Stimulated activated CD8-positive, alpha-beta memory T cell treated with anti-CD3 and anti-CD28 coated beads, Interleukin-15, amount 100 ng/mL, for 1 hour (primary cell): ENCODE data around the gene OTUD3.
"Not testable (repeated sequence)": the region's sequence is repeated elsewhere in the genome, so short reads cannot be mapped to it uniquely, and the experiment has no call there.

Source experiments
- DNase-seq: peaks from one replicate; pipeline ENCODE4 v3.0.0-alpha.2; 2020; ENCODE audit warnings: low read depth

Gene OTUD3

GRCh38 chr1:19918057-19918456 is 35.9 kb downstream of the OTUD3 start:
- DNase-seq, result peak; percentile 75

GRCh38 chr1:19920132-19920710 is 38.0 kb downstream of the OTUD3 start:
- no peak for DNase-seq

DNA sequence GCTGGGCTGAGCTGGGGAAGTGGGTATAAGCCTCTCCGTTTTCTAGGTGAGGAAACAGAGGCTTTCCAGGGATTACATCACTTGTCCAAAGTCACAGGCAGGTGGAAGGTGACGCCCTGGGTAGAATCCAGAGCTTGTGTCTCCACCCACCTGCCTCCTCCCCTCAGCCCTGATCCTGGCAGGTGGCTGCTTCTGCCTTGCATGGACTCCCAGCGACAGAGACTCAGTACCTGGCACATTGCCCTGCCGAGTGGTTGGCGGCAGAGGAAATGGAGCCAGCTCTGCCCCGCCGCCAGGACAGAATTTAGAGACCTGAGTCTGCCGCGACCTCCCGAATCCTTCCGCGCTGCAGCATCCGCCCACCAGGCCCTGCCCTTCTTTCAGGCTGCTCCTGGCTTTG is 39.1 kb downstream of the OTUD3 start:
- no peak for DNase-seq

DNA sequence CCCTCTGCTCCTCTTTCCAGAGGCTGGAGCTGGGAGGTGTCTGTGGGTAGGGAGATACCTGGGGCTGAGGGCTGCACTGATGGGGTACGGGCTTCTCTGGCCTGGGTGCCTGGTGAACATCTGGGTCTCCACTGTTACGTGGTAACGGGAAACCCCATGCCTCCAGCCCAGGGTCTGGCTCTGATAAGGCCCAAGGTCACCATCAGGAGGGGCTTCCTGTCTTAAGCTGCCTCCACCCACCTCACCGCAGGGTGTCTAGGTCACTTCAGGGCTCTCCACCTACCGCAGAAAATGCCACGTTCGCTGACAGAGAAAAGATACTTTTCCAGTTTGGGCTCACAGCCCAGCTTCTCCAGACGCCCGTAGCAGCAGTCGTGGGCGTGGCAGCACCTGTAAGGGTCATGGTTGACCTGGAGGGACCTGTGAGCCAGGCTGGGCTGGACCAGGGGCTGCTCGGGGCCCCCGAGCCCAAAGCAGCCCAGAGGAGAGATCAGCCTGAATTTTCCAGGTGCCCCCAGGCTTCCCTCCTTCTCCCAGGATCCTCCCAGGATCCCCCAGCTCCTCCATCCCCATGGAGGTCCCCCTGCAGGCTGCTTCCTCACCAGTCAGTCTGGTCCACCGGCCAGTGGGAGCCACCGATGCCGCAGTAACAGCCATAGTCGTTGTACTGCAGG is 40.0 kb downstream of the OTUD3 start:
- no peak for DNase-seq

GRCh38 chr1:19923137-19923952 is 41.1 kb downstream of the OTUD3 start, which contains the start of gene PLA2G2E:
TSS of gene PLA2G2E (minus strand) at chr1:19923617. CDS start at chr1:19923559, 58 bp downstream.
- no peak for DNase-seq

DNA sequence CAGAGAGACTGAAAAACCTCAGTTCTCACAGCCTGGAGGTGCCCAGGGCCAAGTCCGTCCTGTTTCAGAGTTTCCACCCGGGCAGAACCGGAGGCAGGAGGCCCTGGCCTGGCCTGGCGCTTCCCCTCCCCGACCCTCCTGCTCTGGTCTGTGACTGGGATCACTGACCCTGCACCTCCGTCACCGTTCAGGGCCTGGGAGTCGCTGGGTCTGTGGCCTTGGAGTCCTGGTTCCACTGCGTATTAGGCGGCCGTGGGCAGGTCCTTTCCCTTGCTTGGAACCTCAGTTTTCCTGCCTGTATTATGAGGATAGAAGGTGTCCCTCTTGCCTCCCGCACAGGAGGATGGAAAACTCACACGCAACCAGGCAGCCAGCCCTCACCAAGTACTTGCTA is 41.8 kb downstream of the OTUD3 start:
- no peak for DNase-seq

GRCh38 chr1:19925342-19926070 is 43.3 kb downstream of the OTUD3 start:
- no peak for DNase-seq

DNA sequence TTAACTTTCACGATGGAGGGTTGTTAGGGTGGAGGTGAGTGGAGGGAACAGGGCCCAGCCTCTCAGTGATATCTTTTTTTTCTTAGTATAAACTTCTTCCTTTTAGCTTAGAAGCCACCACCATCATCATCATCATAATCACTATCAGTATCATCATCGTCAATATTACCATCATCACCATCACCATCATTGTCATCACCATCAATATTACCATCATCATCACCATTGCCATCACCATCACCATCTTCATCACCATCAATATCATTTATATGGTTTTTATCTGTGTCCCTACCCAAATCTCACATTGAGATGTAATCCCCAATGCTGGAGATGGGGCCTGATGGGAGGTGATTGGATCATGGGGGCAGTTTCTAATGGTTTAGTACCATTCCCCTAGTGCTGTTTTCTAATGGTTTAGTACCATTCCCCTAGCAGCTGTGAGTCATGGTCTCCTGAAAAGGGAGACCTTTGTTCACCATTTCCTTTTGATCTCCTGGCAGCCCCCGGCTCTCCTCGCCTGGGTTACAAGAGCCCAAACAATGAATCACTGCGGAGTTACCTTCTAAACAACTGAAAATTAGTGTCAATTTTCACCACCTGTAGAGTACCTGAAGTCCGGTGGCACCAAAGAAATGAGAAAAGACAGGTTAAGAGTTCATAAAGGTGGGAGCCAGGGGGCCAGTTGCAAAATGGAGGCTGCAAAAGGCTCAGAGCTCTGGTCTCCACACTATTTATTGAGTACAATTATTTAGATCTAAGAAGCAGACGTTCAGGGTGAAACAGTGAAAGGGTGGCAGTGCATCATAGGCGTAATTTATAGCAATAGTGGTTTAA is 44.3 kb downstream of the OTUD3 start:
- no peak for DNase-seq

- not testable (repeated sequence) for DNase-seq
Observed at GRCh38 chr1:19927130-19927421, 44.9 kb downstream of the OTUD3 start.

- DNase-seq, result no peak
Observed at GRCh38 chr1:19932866-19933265, 50.7 kb downstream of the OTUD3 start.

DNA sequence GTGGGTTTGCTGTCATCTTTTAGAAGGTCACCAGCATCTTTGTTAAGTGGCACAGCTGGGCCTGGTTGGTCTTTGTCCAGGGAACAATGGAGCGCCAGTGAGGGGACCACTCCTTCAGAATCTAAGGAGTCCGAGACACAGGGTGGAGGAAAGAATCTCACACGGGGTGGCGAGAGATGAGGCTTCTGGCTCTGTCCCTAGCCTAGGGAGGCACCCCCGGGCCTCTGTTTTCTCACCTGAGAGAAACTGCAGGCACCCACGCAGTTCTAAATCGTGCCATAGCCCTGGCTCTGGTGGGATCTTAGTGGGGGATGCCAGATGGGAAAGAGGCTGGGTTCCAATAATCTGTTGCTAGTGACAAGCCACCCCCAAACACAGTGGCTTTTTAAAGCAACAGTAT is 52.1 kb downstream of the OTUD3 start:
- DNase-seq, result no peak

- no peak for DNase-seq
Observed at GRCh38 chr1:19936061-19936750, 54.0 kb downstream of the OTUD3 start.

- DNase-seq, result no peak
Observed at GRCh38 chr1:19938472-19938871, 56.3 kb downstream of the OTUD3 start.

GRCh38 chr1:19940486-19941205 is 58.5 kb downstream of the OTUD3 start:
- DNase-seq, result no peak

DNA sequence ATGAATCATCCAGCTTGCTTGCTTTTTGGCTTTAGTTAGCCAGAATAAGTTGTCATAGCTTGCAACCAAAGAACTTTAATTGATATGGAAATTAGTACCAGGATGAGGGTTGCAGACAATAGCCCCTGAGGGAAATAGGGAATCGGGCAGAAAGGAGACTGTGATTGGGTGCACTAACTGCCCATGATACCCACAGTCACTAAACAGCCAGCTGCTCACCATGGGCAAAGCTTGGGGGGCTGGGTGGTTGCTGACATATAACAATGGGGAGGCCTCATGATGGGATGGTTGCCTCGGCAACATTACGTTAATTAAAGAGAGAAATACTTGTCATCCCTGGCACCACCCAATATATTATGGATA is 59.0 kb downstream of the OTUD3 start:
- DNase-seq, result no peak

DNA sequence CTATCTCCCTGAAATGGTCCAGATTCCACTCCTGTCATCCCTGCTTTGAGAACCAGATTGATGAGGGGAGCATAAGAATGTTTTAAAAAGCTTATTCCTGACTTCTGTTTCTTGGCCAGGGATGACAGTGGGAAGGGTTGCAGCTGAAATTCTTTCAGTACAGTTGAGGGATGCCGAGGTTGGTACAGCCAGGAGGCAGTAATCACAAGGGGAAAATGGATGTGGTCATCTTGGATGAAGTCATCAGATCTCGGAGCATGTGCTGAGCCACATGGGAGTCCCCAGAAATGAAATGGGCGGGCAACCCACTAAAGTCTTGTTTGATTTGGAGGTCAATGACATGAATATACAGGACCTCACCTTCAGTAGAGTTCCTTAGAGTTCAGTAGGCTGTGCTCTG is 59.9 kb downstream of the OTUD3 start:
- DNase-seq, result no peak

GRCh38 chr1:19942657-19943056 is 60.5 kb downstream of the OTUD3 start:
- DNase-seq, result no peak

- DNase-seq, result no peak
Observed at GRCh38 chr1:19945914-19946313, 63.7 kb downstream of the OTUD3 start.

- DNase-seq, result no peak
Observed at GRCh38 chr1:19946331-19946751, 64.1 kb downstream of the OTUD3 start.

DNA sequence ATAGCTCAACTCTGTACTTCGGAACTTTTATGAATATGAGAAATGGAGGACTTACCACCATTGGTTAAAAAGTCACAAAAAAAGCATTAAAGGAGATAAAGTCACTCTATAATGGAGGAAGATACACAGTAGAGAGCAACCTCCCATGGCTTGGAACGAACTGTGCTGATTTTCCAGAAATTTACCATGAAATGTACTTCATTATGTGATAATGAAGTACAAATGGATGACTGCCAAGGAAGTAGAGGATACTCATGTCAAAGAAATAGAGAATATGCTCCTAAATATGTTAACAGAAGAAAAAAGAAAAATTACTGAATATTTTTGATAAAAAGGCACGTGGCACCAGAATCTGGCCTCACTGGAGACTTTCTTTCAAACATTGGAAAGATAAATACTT is 64.8 kb downstream of the OTUD3 start:
- no peak for DNase-seq

DNA sequence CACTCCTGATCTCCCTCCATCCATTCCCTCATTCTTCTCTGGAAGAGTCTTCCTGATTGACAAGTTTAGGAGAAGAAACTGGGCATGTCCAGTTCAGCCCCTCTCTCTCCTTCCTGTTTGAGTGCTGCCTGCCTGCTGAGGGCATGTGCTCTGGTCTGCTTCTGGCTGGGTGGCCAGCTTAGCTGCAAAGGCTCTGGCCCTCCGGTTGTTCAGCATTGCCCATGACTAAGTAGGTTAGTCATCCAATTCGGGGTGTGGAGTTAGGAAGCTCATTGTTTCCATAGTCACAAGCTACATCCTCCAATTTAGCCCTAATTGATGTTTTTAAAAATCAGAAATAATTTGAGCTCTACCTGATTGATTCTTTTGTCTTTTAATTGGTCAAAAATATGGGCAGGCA is 66.8 kb downstream of the OTUD3 start:
- no peak for DNase-seq
